ENCODE results near the gene TMPRSS11E.

DNA sequence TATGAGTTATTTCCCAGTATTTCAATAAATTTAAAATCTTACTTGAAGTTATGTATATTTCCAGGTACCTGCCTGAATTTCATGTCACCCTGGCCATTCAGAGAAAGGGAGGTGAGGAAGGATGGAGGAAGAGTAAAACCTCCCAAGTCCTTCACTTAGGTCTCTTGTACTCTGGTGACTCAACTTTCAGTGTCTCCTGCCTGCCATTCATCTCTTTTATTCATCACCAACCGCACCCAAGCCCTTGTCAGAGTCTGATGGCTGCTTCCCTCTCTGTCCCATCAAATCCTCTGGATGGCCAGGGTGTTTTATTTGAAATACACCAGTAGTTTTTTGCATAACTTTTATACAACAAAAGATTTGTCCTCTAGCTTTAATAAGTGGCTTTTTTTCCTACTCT is 17.8 kb downstream of the TMPRSS11E start:
- TF ChIP-seq, protein P1, sequence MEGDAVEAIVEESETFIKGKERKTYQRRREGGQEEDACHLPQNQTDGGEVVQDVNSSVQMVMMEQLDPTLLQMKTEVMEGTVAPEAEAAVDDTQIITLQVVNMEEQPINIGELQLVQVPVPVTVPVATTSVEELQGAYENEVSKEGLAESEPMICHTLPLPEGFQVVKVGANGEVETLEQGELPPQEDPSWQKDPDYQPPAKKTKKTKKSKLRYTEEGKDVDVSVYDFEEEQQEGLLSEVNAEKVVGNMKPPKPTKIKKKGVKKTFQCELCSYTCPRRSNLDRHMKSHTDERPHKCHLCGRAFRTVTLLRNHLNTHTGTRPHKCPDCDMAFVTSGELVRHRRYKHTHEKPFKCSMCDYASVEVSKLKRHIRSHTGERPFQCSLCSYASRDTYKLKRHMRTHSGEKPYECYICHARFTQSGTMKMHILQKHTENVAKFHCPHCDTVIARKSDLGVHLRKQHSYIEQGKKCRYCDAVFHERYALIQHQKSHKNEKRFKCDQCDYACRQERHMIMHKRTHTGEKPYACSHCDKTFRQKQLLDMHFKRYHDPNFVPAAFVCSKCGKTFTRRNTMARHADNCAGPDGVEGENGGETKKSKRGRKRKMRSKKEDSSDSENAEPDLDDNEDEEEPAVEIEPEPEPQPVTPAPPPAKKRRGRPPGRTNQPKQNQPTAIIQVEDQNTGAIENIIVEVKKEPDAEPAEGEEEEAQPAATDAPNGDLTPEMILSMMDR (conservative IDR thresholded peaks at IDR 0.05; ENCODE audit: low read length), result no peak
- TF ChIP-seq EZH2phosphoT487 (IDR thresholded peaks at IDR 0.05; ENCODE audit: borderline replicate concordance), result no peak
